SKM-1 (cell line): ENCODE data around the gene CDC73.
"Not testable (repeated sequence)": the region's sequence is repeated elsewhere in the genome, so short reads cannot be mapped to it uniquely, and the experiment has no call there.

Experiments used
- DNase-seq: peaks from one replicate; lab custom pipeline; 2025; ENCODE audit not compliant: unreplicated experiment; lab: John Stamatoyannopoulos, UW

Gene CDC73

DNA sequence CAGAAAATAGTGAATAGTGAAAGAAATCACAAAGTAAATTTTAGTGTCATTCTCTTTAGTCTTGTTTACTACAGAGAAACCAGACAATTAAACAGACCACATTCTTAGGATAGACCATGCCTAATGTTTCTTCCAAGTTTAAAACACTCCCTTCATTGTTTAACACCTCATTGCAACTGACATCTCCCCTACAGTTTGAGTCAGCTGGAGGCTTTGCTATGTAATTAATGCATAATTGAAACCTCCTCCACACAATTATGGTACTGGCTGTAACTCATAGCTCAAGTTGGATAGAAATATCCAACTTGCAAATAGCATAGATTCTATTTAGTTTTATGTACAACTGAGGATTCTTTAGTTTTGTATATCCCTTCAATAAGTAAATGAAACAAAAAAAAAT, 99.8 kb downstream of the CDC73 start:
- no peak for DNase-seq

DNA sequence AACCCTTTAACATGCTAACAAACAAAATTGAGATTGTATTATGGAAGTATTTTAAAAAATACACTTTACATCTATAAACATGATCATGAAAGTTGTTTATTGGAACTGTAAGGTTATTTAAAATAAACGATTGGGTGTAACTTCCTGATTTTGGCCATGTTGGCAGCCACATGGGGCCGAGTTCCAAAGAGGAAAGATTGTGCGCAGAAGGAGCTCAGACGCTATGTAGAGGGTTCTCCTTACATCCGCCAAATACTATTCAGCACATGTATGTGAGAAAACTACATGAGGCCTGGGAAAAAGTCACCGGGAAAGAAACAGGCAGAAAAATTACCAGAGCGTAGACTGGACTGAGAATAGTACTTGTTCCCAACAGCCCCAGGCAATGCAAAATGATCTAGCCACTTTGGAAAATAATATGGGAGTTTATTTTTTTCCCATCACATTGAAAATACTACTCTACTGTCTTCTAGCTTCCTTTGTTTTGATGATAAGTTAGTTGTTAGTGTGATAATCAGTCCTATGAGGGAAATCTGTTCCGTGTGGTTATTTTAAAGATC, 100.3 kb downstream of the CDC73 start:
- no peak for DNase-seq

- no peak for DNase-seq
Measured at GRCh38 chr1:193229136-193229535, 107.3 kb downstream of the CDC73 start.

DNA sequence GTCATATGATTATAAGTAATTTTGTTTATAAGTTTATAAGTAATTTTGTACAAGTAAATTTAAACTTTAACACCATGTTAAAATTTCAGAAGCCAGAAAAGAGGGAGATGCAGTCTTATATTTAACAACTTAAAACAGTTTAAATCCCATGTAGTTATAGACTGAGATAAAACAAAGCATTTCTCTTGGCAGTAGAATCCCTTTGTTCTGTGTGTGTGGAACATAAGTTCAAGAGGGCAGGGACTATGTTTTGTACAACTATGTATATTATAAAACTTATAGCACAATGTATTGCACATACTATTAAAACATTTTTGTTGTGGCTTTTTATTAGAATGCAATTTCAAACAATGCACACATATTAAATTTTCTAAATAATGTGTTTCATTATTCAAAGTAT, 109.3 kb downstream of the CDC73 start:
- DNase-seq, result not testable (repeated sequence)

- DNase-seq, result no peak
Measured at GRCh38 chr1:193234530-193234929, 112.7 kb downstream of the CDC73 start.

DNA sequence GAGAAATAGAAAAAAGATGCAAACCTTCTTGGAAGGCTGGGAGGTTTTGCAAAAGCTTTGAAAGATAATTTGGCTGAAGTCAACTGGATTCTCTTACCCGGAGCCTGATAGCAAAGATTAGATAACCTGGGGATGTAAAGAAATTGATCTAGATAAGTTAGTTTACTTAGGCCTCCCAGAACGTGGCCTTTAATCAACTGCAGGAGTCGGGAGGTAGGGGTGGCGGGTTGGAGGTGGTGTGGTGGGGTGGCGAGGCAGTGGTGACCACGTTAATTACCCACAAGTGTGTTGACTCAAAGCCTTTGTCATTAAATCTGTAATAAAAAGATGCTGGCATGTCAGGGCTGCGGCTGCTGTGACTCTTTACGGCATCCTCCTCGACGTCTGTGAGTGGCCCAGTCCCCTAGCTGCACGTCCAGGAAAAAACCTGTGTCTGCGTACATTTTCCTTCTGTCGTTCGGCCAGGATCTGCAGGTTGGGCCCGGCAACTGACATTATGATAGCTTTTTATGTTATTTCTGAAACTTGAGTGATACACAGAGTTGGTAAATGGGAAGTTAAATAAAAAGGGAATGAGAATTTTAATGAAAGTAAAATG, 115.6 kb downstream of the CDC73 start:
- DNase-seq, result no peak

GRCh38 chr1:193240609-193241008, 118.8 kb downstream of the CDC73 start:
- no peak for DNase-seq

GRCh38 chr1:193241132-193241827, 119.4 kb downstream of the CDC73 start:
- no peak for DNase-seq

DNA sequence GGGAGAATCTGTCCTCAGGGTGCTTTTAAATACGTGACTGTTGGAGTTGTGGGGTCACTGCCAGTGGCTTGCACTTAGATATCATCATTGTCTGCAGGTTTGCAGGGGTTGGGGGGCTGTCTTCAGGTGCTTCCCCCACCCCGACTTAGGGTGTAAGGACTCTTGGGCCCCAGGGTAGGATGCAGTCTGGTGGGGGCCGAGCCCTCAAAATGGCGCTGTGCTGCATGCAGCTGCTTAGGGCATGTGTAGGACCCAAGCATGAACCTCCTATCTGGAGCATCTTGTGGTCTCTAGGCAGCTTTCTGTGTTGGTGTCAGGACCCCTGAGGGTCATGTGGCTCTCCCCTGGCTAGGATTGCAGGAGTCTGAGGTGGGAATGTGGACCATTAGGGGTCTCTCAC, 120.2 kb downstream of the CDC73 start:
- no peak for DNase-seq

DNA sequence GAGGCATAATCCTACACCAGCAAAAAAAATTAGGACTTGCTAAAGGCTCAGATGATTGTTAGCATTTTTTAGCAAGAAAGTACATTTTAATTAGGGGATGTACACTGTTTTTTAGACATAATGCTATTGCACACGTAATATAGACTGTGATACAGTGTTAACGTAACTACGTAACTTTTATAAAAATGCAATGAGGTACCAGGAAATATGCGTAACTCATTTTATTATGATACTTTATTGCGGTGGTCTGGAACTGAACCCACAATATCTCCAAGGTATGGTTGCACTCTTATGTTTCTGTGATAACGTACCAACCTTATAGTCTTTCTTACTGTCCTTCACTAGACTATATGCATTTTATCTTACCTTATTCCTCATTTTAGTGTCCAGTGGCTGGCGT, 127.4 kb downstream of the CDC73 start:
- DNase-seq, result no peak

- DNase-seq, result no peak
Measured at GRCh38 chr1:193251950-193252349, 130.1 kb downstream of the CDC73 start.

DNA sequence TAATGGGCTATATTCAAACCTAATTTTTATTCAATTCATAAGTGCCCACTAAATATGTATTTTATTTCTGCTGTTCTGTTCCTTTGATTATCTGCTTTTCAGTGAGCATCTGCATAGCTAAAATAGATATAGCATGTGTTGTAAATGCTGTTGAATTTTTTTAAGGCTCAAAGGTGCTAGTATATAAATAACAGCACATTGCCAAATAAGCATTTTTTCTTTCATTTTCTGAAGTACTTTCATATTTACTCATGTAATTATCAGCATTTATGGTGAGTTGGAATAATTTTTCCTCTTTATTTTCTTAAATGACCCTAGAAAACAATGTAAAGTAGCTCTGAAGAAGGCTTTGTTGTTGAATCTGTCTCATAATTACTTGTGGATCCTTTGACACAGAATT, 134.2 kb downstream of the CDC73 start:
- no peak for DNase-seq

GRCh38 chr1:193259636-193260035, 137.8 kb downstream of the CDC73 start:
- no peak for DNase-seq

DNA sequence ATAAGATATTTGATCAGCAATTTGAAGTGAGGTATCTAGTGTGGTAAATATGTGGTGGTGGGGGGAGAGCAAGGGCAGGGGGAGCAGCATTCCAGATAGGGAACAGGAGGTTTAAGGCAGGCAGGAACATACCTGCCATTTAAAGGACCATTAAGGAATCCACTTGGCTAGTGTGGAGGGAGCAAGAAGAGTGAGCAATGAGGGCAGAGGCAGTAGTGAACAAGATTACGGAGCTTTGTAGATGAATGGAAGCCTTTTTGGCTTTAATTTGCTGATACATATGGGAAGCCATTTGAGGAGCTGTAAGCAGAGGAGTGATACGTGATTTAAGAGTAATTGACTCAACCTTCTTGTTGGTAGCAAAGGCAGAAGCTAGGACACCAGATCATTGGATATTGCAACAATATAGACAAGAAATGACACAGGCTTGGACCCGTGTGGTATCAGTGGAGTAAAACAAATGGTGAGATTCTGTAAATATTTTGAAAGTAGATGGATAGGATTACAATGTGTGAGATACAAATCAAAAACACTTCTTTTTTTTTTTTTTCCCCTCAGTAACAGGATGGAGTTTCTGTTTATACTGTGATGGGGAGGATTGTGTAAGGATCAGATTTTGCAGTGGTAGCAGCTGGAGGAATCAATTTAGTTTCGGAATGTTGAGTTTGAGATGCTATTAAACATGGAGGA, 138.4 kb downstream of the CDC73 start:
- DNase-seq, result no peak

DNA sequence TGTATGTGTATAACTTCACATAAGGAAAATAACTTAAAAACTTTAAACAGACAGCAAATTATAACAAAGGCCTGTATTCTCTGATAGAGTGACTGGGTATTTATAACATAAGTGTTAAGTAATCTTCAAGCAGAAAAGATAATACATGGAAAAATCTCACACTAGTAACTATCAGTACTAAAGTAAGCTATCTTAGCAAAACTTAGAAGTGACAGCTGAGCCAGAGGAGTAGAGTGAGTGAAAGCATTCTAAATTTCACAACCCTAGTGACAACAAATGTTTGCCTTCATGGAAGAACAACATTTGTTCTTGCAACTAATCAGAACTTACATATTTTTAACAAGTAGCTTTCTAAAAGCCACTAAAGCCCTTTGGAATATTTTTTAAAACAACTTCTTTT, 139.1 kb downstream of the CDC73 start:
- no peak for DNase-seq

- no peak for DNase-seq
Measured at GRCh38 chr1:193262661-193263060, 140.8 kb downstream of the CDC73 start.

DNA sequence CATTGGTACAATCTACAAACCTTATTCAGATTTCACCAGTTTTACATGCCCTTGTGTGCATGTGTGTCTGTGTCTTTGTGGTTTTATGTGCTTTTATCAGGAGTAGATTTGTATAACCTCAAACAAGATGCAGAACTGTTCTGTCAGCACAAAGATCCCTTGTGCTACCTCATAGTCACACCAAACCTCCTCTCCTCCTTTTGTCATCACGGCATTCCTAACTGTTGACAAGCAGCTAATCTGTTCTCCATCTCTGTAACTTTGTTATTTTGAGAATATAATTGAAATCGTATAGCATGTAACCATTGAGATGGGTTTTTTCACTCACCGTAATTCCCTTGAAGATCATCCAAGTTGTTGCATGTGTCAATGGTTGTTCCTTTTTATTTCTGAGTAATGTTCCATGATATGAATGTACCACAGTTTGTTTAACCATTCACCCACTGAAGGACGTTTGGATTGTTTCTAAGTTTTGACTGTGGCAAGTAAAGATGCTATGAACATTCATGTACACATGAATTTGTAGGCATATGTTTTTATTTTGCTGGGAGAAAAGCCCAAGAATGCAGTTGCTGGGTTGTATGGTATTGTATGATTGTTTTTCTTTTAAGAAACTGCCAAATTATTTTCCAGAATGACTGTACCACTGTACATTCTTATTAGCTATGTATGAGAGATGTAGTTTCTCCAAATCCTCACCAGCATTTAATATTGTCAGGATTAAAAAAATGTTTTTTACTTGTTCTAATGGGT, 142.7 kb downstream of the CDC73 start:
- DNase-seq, result no peak

- DNase-seq, result no peak
Measured at GRCh38 chr1:193265716-193266115, 143.9 kb downstream of the CDC73 start.

- not testable (repeated sequence) for DNase-seq
Measured at GRCh38 chr1:193266794-193267193, 145.0 kb downstream of the CDC73 start.

DNA sequence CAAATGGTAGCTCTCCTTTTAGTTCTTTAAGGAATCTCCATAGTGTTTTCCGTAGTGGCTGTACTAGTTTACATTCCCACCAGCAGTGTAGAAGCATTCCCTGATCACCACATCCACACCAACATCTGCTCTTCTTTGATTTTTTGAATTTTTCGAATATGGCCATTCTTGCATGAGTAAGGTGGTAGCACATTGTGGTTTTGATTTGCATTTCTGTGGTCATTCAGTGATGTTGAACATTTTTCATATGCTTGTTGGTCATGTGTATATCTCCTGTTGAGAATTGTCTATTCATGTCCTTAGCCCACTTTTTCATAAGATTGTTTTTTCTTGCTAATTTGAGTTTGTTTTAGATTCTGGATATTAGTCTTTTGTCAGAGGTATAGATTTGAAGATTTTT, 149.2 kb downstream of the CDC73 start:
- no peak for DNase-seq

DNA sequence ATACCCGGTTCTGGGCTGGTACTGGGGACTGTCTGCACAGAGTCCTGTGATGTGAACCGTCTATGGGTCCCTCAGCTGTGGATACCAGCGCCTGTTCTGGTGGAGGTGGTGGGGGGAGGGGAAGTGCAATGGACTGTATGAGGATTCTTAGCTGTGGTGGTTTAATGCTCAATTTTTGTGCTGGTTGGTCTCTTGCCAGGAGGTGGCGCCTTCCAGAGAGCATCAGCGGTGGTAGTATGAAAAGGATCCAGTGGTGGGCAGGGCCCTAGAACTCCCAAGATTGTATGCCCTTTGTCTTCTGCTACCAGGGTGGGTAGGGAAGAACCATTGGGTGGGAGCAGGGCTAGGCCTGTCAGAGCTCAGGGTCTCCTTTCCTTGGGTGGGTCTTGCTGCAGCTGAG, 153.9 kb downstream of the CDC73 start:
- DNase-seq, result no peak
